HG02571 (cell line): ENCODE data around the gene PRXL2A.

Source experiments
- ATAC-seq: cut with Tn5 transposase; IDR thresholded peaks from one replicate; pipeline ENCODE4 v1.9.1; 2021; ENCODE audit warnings: mild to moderate bottlenecking, moderate library complexity; ENCODE audit not compliant: unreplicated experiment

PRXL2A gene

GRCh38 chr10:80460399-80461207 lies 52.3 kb downstream of the PRXL2A start:
- no peak for ATAC-seq

- ATAC-seq = no peak
Observed at GRCh38 chr10:80461208-80462183, 53.1 kb downstream of the PRXL2A start.

GRCh38 chr10:80462299-80462980 lies 54.1 kb downstream of the PRXL2A start:
- no peak for ATAC-seq

GRCh38 chr10:80462981-80463741 lies 54.8 kb downstream of the PRXL2A start:
- ATAC-seq = no peak

- no peak for ATAC-seq
Observed at GRCh38 chr10:80463868-80464267, 55.5 kb downstream of the PRXL2A start.

- ATAC-seq = no peak
Observed at GRCh38 chr10:80464557-80465450, 56.5 kb downstream of the PRXL2A start.

GRCh38 chr10:80465451-80465835 lies 57.1 kb downstream of the PRXL2A start:
- no peak for ATAC-seq

- ATAC-seq = peak; percentile 42
Observed at GRCh38 chr10:80465839-80466590, 57.7 kb downstream of the PRXL2A start.

- no peak for ATAC-seq
Observed at GRCh38 chr10:80466724-80467326, 58.5 kb downstream of the PRXL2A start.

GRCh38 chr10:80468002-80468401 lies 59.7 kb downstream of the PRXL2A start:
- no peak for ATAC-seq

- ATAC-seq = no peak
Observed at GRCh38 chr10:80468806-80469421, 60.6 kb downstream of the PRXL2A start.

- no peak for ATAC-seq
Observed at GRCh38 chr10:80470266-80470665, 61.9 kb downstream of the PRXL2A start.

- no peak for ATAC-seq
Observed at GRCh38 chr10:80471001-80471400, 62.6 kb downstream of the PRXL2A start.

GRCh38 chr10:80471715-80472233 lies 63.4 kb downstream of the PRXL2A start:
- peak; percentile 48 for ATAC-seq

GRCh38 chr10:80472234-80473095 lies 64.1 kb downstream of the PRXL2A start:
- peak; percentile 87 for ATAC-seq

- no peak for ATAC-seq
Observed at GRCh38 chr10:80473096-80473657, 64.8 kb downstream of the PRXL2A start.
